Stimulated activated CD8-positive, alpha-beta memory T cell treated with anti-CD3 and anti-CD28 coated beads, Interleukin-2, amount 100 ng/mL, for 1 hour (primary cell): ENCODE data around the gene DIP2C.
"Not testable (repeated sequence)": the region's sequence is repeated elsewhere in the genome, so short reads cannot be mapped to it uniquely, and the experiment has no call there.

Experiments
- DNase-seq, 2 donors: peaks; one replicate each; pipeline ENCODE4 v3.0.0-alpha.2; 2020; ENCODE audit warnings: low read depth in 2 of 2

DIP2C gene

DNA sequence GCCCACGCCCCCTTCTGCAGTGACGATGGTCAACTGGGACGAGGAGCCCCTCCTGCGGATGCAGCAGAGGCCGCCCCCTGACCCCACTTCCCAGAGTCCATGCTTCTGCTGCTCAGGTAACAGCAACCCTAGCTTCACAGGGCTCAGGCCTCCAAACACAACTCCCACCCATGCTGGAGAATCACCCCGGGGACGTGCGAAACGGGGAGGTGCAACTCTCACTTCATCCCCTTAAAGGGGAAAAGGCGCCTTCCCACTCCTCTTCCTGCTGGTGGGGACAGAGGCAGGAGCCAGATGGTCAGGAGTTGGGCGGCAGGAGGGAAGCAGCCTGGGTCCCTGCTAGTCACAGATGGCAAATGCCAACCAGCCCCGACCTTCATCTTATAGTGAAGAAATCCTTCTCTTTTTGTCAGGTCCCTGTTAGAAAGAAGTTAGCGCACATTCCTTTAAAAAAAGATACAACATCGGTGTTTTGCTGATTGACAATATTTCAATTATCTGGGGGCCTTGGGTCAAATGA lies 155.4 kb downstream of the DIP2C start:
- no peak for DNase-seq

DNA sequence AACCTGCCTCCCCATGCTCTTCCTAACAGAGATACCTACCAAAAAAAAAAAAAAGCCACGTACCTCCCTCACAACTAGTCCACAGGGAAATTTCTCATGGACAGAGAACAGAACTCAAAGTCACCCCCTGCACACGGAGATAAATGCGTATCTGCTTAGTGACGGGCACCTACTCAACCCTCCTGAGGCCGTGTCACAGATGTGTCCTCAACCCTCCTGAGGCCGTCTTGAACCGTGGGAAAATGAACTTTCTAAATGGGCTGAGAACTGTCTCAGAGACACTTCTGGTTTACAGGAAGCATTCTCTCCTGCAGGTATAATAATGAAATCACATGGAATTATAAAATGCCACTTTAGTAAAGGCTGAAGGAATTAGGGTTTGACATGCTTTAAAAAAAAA lies 155.9 kb downstream of the DIP2C start:
- DNase-seq, result no peak

DNA sequence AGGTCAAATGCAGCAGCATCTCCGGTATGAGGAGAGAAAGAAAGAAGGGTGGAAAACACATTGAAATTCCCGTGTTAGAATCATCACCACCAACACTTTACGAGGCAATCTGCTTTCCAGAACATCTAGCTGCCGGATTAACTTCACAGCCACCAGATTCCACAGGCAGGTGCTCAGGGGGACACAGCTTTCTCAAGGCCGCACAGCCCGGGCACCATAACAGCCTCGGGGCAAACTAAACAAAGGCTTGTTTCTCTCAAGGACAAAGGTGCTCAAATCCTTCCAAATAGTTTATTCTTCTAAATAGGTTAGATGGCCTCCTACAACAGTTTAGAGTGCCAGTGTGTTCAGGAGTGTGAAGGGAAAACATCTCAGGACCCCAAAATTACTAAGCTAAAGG lies 156.3 kb downstream of the DIP2C start:
- DNase-seq, result no peak

DNA sequence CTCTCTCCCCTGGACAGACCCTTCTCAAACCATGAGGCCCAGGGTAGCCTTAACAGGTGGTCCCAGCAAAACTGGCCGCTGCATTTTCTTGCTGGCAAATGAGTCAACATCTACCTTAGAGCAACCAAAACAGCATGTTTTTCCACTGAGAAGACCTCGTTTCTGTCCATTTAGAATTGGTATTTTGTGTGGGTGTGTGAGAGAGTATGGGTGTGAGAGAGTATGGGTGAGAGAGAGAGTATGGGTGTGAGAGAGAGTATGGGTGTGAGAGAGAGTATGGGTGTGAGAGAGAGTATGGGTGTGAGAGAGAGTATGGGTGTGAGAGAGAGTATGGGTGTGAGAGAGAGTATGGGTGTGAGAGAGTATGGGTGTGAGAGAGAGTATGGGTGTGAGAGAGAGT lies 157.1 kb downstream of the DIP2C start:
- not testable (repeated sequence) for DNase-seq

DNA sequence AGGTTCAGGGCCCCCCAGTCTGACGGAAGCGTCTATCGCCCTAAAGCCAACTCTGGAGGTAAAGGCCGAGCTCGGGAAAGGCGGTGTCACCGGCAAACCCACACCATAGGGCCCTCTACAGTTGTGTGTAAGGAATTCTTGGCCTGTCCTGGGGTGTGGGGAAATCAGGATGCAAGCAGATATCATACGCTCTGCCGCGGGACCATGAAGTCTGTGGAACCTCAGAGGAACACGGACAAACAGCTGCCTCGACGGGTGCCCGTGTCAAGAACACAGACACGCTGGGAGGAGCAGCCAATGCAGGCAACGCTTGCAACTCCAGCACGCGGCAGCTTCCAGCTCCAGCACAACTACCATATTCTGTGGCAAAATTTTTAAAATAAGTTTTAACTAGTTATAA lies 157.9 kb downstream of the DIP2C start:
- DNase-seq, result no peak

DNA sequence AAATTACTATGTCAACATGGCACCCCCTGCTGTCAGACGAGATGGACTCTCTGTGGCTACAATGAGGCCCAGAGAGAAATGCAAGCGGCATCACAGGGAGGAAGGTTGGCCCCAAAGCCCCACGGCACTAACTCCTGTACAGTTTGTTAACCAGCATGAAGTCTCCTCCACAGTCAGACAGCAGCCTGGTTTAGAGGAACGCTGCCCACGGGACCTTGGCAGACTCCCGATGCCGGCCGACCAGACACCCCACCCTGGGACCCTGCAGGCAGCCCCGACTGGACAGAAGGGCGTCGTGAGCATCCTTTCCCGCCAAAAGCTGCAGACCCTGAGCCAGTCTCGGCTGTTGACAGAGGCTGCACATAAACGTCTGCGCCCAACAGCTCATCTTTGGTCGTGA lies 158.8 kb downstream of the DIP2C start:
- DNase-seq, result no peak

DNA sequence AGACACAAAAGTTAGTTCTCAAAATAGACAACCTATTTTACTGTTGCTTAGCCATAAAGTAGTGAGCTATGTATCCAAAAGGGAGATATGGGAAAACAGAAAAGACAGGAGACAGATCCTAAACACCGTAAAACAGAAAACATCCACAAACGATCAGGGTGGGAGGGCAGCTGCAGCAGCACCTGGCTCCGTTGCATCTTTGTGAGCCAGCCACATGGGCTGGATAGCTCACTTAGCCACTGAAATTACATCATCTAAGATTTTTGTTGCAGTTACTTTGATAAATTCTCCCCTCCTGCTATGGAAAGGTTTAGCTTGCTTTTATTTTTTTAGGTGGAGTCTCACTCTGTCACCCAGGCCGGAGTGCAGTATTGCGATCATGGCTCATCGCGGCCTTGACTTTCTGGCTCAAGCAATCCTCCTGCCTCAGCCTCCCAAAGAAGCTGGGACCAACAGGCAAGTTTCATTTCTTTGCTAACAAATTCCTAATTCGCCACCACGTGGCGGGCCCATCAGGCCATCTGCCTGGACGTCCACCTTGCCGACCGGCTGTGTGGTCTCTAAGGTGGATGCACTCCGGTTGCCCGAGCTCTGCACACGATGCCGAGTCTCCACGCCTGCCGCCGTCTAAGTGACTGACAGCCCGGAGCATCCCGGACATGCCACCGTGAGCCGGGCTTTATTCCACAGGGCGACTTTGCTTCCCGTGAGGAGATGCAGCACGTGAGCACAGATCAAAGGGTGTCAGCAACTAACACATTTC lies 159.8 kb downstream of the DIP2C start:
- DNase-seq, result no peak

DNA sequence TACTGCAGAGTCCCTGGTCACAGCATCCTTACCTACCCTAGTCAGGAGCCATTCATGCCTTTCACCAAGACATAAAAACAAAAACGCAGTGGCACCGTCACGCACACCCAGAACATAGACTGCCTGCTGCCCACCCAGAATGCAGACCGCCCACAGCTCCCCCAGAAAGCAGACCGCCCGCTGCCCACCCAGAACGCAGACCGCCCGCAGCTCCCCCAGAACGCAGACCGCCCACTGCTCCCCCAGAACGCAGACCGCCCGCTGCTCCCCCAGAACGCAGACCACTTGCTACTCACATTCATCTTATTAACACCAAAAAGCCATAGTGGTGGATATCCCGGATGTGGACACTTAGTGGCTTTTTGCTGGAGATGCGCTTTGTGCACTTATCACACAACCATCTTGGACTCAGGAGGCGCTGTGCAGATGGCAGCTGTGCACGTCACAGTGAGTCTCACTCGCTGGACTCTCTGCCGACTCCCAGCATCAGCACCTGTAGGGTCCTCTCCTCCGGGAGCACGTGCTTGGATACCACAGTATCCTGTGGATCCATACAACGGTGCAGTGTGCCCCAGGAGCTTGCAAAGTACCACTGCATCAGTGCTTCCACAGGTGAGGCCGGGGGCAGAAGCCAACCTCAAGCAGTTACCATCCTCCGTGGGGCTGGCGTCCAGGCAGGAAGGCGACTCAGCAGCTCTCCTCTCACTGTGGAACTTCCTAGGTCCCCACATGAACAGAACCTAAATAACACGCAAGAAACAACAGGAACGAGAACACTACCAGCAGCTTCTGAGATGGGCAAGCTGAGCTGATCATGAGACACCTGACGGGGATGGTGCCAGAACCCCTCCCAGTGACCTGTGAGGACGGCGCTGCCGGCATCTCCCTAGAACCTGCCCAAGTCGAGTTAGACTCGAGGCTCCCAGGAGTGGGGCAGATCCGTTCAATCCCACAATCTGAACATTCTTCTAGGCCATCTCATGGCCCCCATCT lies 161.0 kb downstream of the DIP2C start:
- no peak for DNase-seq

DNA sequence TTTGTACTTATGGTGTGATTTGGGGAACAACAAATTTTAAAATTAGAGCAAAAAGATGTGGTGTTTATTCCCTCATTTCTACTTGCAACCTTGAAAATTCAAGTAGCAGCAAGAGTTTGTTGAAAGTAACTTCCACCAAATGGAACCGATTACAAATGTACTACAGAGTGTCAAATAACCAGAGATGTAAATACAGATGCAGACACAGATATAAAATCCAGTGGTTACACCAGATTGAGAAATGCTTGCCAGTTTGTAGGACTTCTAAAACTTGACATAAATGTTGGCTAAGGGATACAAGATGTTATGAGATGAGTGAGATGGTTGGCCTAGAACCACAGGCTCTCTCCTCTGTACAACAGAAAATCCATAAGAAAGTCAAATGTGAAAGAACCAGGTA lies 162.1 kb downstream of the DIP2C start:
- DNase-seq, result no peak

DNA sequence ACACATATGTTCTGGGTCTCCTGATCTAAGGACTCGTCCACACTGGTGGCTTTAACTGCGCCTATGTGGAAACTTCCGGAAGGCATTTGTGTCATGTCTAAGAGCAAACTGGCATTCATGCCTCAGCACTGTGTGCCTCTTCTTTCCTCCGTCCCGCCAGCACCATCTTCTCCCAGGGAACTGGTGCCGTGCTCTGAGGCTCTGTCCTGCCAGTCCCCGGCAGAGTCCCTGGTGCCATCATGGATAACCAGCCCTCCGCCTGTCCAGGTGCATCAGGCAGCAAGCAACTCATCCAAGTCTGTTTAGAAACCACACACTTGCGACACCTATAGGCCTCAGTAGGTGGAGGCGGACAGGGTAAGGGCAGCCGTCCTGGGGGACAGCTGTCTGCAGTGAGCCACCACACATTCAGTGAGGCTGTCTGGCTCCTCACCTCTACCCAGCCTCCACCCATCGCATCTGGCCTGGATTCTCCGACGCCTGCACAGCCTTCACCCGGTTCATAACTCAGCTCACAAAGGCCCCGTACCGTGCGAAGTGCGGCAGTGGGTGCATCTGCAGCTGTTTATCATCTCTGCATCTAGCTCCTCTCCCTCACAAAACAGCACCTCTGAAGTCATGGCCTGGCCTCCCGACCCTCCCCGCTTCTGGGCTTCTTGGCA lies 162.7 kb downstream of the DIP2C start:
- no peak for DNase-seq

DNA sequence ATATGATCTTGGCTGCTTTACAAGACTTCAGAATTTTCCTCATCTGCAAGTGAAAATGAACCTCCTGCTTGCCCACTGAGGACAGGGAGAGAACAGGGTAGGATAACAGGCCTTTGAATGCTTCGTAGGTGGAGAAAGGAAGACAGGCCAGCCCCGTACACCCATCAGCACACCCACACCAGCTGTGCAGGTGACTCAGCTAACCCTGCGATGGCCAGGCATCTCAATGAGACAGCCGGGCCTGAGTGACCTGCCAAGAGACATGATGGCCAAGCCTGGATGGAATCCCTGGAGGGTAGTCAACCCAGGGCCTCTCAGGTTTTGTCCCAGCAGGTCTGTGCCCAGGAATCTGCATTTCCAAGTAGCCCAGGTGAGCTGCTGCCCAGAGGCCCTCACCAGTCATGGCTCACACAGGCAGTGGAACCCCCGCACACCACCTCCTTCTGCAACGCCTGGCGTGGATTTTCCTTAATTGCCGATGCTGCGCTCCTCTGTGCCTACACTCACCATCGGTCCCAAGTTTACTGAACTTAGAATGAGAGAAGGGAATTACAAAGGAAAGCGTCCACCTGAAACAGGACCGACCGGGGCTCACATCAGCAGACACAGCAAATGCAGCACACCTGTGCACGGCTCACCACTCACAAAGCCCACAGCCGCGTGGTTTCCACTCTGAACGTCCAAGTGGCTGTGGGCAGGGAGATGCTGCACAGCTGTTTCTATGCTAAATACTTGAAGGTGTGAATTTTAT lies 163.7 kb downstream of the DIP2C start:
- no peak for DNase-seq

DNA sequence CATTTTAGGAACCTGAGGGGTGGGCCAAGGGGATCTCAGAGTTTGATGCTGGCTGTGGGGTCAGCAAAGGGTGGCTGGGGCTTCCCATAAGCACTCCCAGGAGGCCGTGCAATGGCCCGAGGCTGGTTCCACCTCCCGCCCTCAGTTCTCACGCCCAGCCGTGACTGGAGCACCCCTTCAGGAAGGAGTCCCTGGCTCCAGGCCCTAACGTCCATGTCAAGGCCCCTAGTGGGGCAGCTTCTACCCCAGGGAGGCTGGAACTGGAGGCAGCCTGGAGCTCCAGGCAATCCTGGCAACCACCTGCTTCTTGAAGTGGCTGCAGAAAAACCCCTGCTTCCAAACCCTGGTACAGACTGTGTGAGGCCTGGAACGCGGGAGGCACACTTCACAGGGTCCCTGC lies 165.5 kb downstream of the DIP2C start:
- DNase-seq, result no peak

DNA sequence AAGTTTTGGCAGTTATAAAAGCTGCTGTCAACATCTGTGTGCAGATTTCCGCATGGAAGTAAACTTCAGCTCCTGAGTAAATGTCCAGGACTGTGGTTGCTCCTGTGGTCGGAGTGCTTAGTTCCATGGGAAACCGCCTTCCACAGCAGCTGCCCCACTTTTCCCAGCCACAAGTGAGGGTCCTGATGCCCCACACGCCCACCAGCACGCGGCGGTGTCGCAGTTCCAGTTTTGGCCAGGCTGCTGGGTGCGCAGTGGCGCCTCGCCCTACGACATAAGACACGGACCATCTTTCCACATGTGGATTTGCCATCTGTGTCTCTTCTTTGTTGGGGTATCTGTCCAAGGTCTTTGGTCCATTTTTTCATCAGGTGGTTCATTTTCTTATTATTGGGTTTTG lies 167.1 kb downstream of the DIP2C start:
- DNase-seq, result no peak

DNA sequence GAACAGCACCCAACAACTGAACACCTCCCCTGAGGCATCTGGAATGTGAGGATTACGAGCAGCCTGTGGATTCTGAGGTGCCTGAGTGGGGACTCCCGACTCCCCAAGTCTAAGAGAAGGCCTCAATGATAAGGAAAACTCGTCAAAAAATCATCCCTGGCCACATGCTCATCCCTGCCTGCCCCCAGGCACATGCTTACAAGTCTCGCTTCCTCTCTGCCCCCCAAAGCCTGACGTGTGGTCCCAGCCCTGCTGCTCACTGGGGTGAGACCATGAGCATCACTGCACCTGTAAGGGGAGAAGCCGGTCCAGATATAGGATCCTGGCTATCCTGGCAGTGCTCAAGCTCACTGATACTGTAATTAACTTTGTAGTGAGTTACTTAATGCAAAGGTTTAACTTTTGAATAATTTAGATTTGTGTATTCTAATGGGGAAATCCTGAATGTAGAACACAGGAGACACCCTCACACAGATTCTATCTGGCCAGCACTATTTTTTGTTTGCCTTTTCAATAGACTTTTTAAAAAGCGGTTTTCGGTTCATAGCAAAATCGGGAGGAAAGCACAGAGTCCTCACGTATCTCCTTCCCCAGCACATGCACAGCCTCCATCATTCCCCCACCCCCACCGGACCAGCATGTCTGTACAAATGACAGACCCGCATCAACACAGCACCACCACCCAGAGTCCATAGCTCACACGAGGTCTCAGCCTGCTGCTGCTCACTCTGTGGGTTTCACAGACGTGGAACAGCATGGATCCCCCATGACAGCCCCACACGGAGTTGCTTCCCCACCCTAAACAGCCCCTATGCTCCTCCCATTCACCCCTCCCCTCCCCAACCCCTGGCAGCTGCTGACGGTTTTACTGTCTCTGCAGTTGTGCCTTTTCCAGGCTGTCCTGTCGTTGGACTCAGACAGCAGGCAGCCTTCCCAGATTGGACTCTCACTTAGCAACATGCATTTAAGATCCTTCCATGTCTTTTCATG lies 167.9 kb downstream of the DIP2C start:
- DNase-seq, result no peak

DNA sequence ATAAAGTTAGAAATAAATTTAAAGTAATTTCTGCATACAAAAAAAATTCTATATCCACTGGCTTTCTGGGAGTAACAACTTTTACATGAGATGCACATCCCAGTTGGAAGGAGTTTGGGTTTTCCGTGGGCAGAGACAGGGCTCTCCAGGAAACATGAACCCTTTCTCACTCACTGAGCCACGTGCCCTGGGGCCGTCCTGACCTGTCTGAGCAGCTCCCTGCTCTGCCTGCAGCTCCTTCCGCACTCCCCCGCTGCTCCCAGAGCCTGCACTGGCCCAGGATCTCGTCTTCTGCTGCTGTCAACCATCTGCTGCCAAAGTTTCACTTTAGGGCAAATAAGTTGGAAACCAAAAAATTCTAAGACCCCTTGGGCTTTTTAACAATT lies 169.1 kb downstream of the DIP2C start:
- DNase-seq, result no peak

DNA sequence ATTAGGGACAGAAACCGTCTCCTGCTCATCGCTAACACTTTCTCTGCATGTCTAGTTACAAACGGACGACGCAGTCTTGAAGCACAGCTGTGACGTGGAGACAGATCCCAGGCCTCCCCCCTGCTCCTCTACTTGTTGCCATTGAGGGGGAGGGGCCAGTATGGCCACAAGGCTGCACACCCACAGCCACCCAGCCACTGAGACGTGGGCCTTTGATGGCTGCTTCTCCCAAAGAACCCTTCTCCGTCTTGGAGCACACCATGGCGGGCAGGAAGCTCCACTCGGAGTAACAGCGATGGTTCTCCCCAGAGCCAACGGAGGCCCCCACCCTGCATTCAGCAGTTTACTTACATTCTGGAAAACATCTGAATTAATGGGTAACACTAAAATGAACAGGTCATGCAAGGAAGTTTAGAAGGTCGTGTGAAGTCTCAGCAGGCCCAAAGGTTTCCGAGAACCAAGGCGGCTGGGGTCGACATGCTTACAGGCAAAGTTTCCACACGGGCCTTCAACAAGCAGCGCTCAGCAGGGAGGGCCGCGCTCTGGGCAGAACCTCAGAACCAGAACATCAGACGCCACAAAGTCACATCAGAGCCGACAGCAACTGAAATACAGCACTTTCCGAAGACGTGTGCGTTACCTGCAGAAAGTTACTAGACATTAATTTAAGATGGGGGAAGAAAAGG lies 169.6 kb downstream of the DIP2C start:
- no peak for DNase-seq

DNA sequence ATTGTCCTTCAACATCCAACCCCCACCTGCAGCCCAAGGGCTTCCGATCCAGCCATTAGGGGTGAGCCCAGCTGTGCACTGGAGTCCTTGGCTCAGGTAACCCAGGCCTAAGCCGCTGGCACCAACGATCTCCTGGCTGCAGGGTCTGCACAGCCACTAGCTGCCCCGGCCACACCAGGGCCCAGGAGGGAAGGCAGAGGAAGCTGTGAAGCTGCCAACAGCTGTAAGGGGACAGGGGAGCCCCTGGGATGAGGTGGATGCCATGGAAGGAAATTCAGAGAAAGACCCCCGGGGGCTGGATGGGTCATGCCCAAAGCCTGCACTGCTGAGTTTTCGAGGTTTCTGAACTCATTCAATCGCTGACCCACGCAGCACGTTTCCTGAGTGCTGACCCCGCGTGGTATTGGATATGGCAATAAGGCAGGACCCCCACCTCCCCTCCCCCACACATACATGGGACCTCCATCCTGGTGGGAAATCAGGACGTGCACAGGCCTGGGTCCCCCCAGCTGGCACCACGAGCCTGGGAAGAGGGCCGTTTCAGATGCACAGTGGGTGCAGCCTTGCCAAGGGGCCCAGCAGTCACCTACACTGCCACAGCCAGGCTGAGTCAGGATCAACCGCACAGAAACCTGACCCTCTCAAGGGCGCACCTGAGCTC lies 170.3 kb downstream of the DIP2C start:
- no peak for DNase-seq

DNA sequence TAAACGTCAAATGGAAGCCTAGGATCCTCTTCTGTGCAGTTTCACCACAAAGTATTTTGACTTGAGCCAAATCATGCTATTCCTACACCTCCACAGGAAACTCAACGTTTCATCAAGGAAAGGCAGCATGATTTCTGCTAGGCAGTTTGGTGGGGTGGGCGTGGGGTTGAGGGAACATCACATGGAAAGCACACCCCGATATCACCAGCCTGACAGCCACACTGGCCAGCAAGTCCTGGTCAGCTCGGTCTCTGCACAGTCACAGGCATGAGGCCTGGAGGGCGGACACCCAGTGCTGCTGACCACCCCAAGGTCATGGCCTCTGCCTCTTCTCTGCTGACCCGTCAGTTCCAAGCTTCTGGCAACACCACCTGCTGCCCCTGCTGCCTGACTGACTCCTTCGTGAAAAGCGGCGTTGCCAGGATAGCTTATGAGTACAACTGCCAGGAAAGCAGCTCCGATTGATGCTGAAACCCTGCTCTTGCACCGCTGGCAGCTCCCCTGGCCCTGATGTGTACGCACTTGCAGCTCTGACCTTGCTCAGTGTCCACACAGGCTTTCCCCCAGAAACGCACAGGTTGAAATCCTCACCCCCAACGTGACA lies 171.5 kb downstream of the DIP2C start:
- no peak for DNase-seq
